ENCODE results near the gene ABLIM1. TPM values are rescaled to one million over a fixed set of nuclear protein-coding genes. Genes with fewer than 3 reads are reported as not detected.

Gene ABLIM1
- total RNA-seq, 1 donor from 2014 or later: 39.8 TPM

DNA sequence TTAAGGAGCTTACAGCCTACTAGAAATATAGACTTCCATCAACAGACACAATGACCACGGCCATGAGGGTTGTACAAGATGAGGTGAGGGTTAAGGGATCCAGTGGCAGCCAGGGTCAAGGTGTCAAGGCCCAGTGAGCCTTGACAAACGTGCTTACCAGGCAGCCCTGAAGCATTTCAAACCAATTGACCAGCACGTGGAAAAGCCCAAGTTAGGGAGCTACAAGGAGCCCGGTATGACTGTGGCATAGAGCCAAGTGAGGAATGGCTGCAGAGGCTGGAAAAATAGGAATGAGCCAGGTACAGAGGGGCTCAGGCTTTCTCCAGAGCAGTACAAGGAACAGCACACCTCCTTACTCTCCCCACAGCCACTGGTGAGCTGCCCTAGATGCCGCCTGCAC is 266.5 kb downstream of the ABLIM1 start:
- Mint-ChIP-seq H3K36me3 (peaks cover 4% of the 10 kb centered on the region), H3K9me3 (no peaks in the 10 kb centered on the region), H3K27ac (no peak overlapping the region), H3K4me1 (peaks cover 27% of the 10 kb centered on the region), H3K4me3 (no peak overlapping the region), H3K27me3 (ENCODE audit: insufficient read depth, low read depth) (peaks cover 10% of the 10 kb centered on the region)
- Histone ChIP-seq H3K27ac (no peak overlapping the region), H3K27me3 (no peaks in the 10 kb centered on the region), H3K4me1 (peaks cover 14% of the 10 kb centered on the region), H3K4me2 (no peak overlapping the region), H3F3A (ENCODE audit: low read depth) (no peaks in the 10 kb centered on the region), H3K79me2 (ENCODE audit: low read depth) (no peaks in the 10 kb centered on the region), H3K9ac (no peak overlapping the region), H3K9me3 (ENCODE audit: low read depth) (no peaks in the 10 kb centered on the region), H3K4me3 (no peak overlapping the region), H4K20me1 (ENCODE audit: low read depth) (no peaks in the 10 kb centered on the region), H3K36me3 (no peaks in the 10 kb centered on the region), H2AFZ (replicated peaks) (no peak overlapping the region)
- DNase-seq (ENCODE audit: low spot score): no peak
- TF ChIP-seq EZH2 (IDR thresholded peaks at IDR 0.05) (no peak), CTCF (IDR thresholded peaks at IDR 0.05) (no peak)

- Histone ChIP-seq H3K36me3 (no peaks in the 10 kb centered on the region), H3F3A (ENCODE audit: low read depth) (no peaks in the 10 kb centered on the region), H3K79me2 (ENCODE audit: low read depth) (no peaks in the 10 kb centered on the region), H3K4me1 (peaks cover 16% of the 10 kb centered on the region), H3K4me2 (no peak overlapping the region), H3K9me3 (ENCODE audit: low read depth) (no peaks in the 10 kb centered on the region), H3K27me3 (no peaks in the 10 kb centered on the region), H3K9ac (no peak overlapping the region), H4K20me1 (ENCODE audit: low read depth) (no peaks in the 10 kb centered on the region), H3K4me3 (no peak overlapping the region), H2AFZ (replicated peaks) (no peak overlapping the region), H3K27ac (no peak overlapping the region)
- TF ChIP-seq EZH2 (IDR thresholded peaks at IDR 0.05) (no peak), CTCF (IDR thresholded peaks at IDR 0.05) (no peak), EZH2phosphoT487 (IDR thresholded peaks at IDR 0.05) (no peak)
- peaks cover 32% of the 10 kb centered on the region for H3K4me1 Mint-ChIP-seq
- no peak for DNase-seq (ENCODE audit: low spot score)
- peaks cover 7% of the 10 kb centered on the region for H3K36me3 Mint-ChIP-seq
- H3K27me3 Mint-ChIP-seq (ENCODE audit: insufficient read depth, low read depth): peaks cover 13% of the 10 kb centered on the region
- no peak overlapping the region for H3K27ac Mint-ChIP-seq
- H3K9me3 Mint-ChIP-seq: peaks cover 2% of the 10 kb centered on the region
- no peak overlapping the region for H3K4me3 Mint-ChIP-seq
These were observed 268.6 kb downstream of the ABLIM1 start for GRCh38 chr10:114389426-114389825.

DNA sequence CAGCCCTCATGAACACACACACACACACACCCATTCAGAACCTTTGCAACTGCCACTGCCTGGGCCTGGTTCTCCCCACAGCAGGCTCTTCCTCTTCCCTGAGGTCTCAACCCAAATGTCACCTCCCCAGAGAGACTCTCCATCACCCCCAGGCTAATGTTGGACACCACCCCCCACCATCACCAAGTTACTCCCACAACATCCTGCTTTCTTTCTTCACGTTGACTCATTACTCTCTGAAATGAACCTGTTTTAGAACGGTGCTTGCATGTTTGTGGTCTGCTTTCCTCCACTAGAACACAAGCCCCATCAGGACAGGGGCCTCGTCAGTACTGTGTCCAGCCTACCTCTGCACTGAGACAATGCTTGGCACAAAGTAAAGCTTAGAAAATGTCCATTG is 269.8 kb downstream of the ABLIM1 start:
- H3K4me1 ChIP-seq: peaks cover 5% of the 10 kb centered on the region
- peaks cover 2% of the 10 kb centered on the region for H3K9me3 Mint-ChIP-seq
- no peaks in the 10 kb centered on the region for H4K20me1 ChIP-seq (ENCODE audit: low read depth)
- H3K36me3 Mint-ChIP-seq: peaks cover 10% of the 10 kb centered on the region
- no peaks in the 10 kb centered on the region for H3F3A ChIP-seq (ENCODE audit: low read depth)
- no peaks in the 10 kb centered on the region for H3K27me3 ChIP-seq
- H3K4me3 ChIP-seq: no peak overlapping the region
- H3K4me3 Mint-ChIP-seq: no peak overlapping the region
- H3K9me3 ChIP-seq (ENCODE audit: low read depth): no peaks in the 10 kb centered on the region
- no peak for DNase-seq (ENCODE audit: low spot score)
- peaks cover 25% of the 10 kb centered on the region for H3K4me1 Mint-ChIP-seq
- H3K27ac Mint-ChIP-seq: no peak overlapping the region
- H3K9ac ChIP-seq: no peak overlapping the region
- peaks cover 9% of the 10 kb centered on the region for H3K27me3 Mint-ChIP-seq (ENCODE audit: insufficient read depth, low read depth)
- H3K79me2 ChIP-seq (ENCODE audit: low read depth): no peaks in the 10 kb centered on the region
- no peak for TF ChIP-seq EZH2phosphoT487 (IDR thresholded peaks at IDR 0.05)
- TF ChIP-seq EZH2 (IDR thresholded peaks at IDR 0.05): no peak
- no peak for TF ChIP-seq CTCF (IDR thresholded peaks at IDR 0.05)
- no peak overlapping the region for H2AFZ ChIP-seq (replicated peaks)
- H3K36me3 ChIP-seq: no peaks in the 10 kb centered on the region
- H3K4me2 ChIP-seq: no peak overlapping the region
- H3K27ac ChIP-seq: no peak overlapping the region

Data from neural progenitor cell (in vitro differentiated cells).